Thyroid gland (tissue), 4 donors: ENCODE results near the gene STARD3NL. TPM values are rescaled to one million over a fixed set of nuclear protein-coding genes. Genes with fewer than 3 reads are reported as not detected.

Source experiments
- DNase-seq, 2 donors: peaks; one replicate each; pipeline ENCODE4 v3.0.0-alpha.2; 2019
- H3K27ac ChIP-seq, 3 donors: fragments of 200-600 bp; sonication (generic); 1 replicate in 2 of 3; 2 replicates in 1 of 3; pipeline ENCODE4 v1.5.1; 2016 to 2019; ENCODE audit warnings: mild to moderate bottlenecking in 1 of 3, moderate library complexity in 1 of 3
- H3K27me3 ChIP-seq: fragments of 200-600 bp; sonication (generic); one replicate; pipeline ENCODE4 v1.5.1; 2019
- H3K36me3 ChIP-seq, 2 donors: fragments of 200-600 bp; sonication (generic); one replicate each; pipeline ENCODE4 v1.5.1; 2016 to 2019
- H3K4me1 ChIP-seq, 2 donors: fragments of 200-600 bp; sonication (generic); one replicate each; pipeline ENCODE4 v1.5.1; 2017 to 2019
- H3K4me3 ChIP-seq, 3 donors: fragments of 200-600 bp; sonication (generic); replicated peaks in 1 of 3; 1 replicate in 2 of 3; 2 replicates in 1 of 3; pipeline ENCODE4 v1.5.1; 2016; ENCODE audit warnings: mild to moderate bottlenecking in 1 of 3
- H3K9me3 ChIP-seq: fragments of 200-600 bp; sonication (generic); one replicate; pipeline ENCODE4 v1.5.1; 2017
- POLR2A ChIP-seq, 2 donors: fragments of 450-650 bp; IDR thresholded peaks; one replicate each; pipeline ENCODE4 v1.6.1; 2017; ENCODE audit warnings: antibody characterized with exemption in 2 of 2, mild to moderate bottlenecking in 2 of 2, moderate library complexity in 1 of 2
- WGBS, 2 donors: methylation state at CpG; one replicate each; pipeline ENCODE4 v1.1.5; 2017; 5-methylcytosine and 5-hydroxymethylcytosine counted together
- intact Hi-C: fragments of 100-400 bp; cut with DNase I; formaldehyde crosslinking; loops from one replicate; pipeline ENCODE4 v1.15.1; 2023
- small RNA-seq: library from RNA; depleted of rRNA; stranded (forward); fragments of <200 nt; gene quantifications from one replicate; pipeline ENCODE3, GENCODE V24; 2016
- total RNA-seq, 4 donors: library from RNA; depleted of rRNA; stranded (reverse); fragments of >200 nt; gene quantifications; one replicate each; pipeline ENCODE4 v1.2.3, GENCODE V29; 2016
- TF ChIP-seq, protein P1 (sequence below), 6 experiments: fragments of 200-600 bp in 3 of 6; fragments of 450-650 bp in 3 of 6; sonication (generic) in 3 of 6; IDR thresholded peaks; one replicate each; pipeline ENCODE4 v1.5.1; 2016 to 2019; ENCODE audit warnings: antibody characterized with exemption in 6 of 6, mild to moderate bottlenecking in 2 of 6, inconsistent platforms in 1 of 6, moderate library complexity in 1 of 6

The STARD3NL gene
- total RNA-seq, 4 donors from 2014 or later: 53.1 to 77.4 (median 62.0) TPM

DNA sequence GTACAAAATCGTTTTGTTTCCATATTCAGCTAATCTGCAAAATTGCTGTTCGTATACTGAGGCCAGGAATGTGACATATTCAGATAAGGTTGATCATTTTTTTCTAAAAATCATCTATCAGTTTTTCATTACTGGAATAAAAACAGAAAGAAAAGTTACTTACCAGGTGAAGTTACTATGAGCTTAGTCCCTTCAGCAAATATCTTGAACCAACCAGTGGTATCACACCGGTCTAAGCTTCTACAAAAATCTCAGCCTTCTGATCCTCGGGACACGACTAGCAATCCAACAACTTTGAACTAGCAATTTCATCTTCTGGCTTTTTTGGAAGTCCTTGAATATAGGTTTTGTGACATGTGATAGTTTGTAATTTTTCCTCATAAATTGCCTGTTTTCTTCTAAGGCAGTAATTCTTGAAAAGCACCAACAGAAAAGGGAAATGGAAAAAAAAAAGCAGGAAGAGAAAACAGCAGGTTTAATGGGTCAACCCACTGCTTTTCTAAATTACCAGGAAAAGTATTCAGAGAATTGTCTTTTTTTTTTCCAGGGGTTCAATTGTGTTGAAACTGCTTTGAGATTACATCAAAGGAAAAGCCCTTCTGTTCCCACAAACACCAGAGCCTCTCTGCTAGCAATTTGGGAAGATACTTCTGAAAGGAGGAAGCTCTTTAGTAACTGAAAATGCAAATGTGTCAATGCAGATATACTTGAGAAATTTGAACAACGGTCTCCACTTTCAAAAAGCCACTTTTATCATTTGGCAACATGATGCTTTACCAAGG, 98.2 kb downstream of the STARD3NL start:
- intact Hi-C loops: no loop called here
- H3K4me3 ChIP-seq: no peak overlapping the region
- H3K4me1 ChIP-seq: peaks cover 4 to 5% of the 10 kb centered on the region in 2 donors
- no peak for DNase-seq
- no peaks in the 10 kb centered on the region for H3K9me3 ChIP-seq
- WGBS, 2 donors: 83 to 84% methylated on average over 6 of the region's 6 CpGs
- H3K27ac ChIP-seq: no peak overlapping the region
- TF ChIP-seq, protein P1, sequence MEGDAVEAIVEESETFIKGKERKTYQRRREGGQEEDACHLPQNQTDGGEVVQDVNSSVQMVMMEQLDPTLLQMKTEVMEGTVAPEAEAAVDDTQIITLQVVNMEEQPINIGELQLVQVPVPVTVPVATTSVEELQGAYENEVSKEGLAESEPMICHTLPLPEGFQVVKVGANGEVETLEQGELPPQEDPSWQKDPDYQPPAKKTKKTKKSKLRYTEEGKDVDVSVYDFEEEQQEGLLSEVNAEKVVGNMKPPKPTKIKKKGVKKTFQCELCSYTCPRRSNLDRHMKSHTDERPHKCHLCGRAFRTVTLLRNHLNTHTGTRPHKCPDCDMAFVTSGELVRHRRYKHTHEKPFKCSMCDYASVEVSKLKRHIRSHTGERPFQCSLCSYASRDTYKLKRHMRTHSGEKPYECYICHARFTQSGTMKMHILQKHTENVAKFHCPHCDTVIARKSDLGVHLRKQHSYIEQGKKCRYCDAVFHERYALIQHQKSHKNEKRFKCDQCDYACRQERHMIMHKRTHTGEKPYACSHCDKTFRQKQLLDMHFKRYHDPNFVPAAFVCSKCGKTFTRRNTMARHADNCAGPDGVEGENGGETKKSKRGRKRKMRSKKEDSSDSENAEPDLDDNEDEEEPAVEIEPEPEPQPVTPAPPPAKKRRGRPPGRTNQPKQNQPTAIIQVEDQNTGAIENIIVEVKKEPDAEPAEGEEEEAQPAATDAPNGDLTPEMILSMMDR (IDR thresholded peaks at IDR 0.05): no peak
- TF ChIP-seq POLR2A (IDR thresholded peaks at IDR 0.05): no peak
- H3K36me3 ChIP-seq: no peaks in the 10 kb centered on the region
- no peaks in the 10 kb centered on the region for H3K27me3 ChIP-seq

- Histone ChIP-seq H3K36me3 (no peaks in the 10 kb centered on the region), H3K4me1 (peaks cover 11 to 14% of the 10 kb centered on the region in 2 donors), H3K9me3 (no peaks in the 10 kb centered on the region), H3K27me3 (no peaks in the 10 kb centered on the region), H3K27ac (no peak overlapping the region), H3K4me3 (no peak overlapping the region)
- no peak for DNase-seq
- TF ChIP-seq, protein P1 (IDR thresholded peaks at IDR 0.05): no peak
- no peak for TF ChIP-seq POLR2A (IDR thresholded peaks at IDR 0.05)
- intact Hi-C loops: no loop called here
- 24 to 55% methylated on average over 1 of the region's 1 CpG for WGBS, 2 donors
These were observed 102.0 kb downstream of the STARD3NL start for GRCh38 chr7:38280000-38280399.

Small RNAs within 50 kb of the gene (small RNA-seq; reads per million reads assigned to genes)
- gene TRGJ1 (not detected), gene TRGJ2 (not detected), gene TRGJP (not detected), gene TRGJP1 (not detected), gene TRGJP2 (not detected)
